Measurements from ENCODE around the gene GOLGA6A. TPM values are rescaled to one million over a fixed set of nuclear protein-coding genes. Genes with fewer than 3 reads are reported as not detected.
A peak's percentile ranks its signal among the peaks of the same experiment; 100 is the strongest.

GOLGA6A gene
- total RNA-seq, 2 donors from 2014 or later, result not detected

GRCh38 chr15:74037171-74038117, 44.9 kb downstream of the GOLGA6A start:
- no peak for TF ChIP-seq CTCF (IDR thresholded peaks at IDR 0.05)
- peaks cover 45% of the 10 kb centered on the region for H3K36me3 ChIP-seq
- no peak overlapping the region for H3K4me3 ChIP-seq
- H3K9me3 ChIP-seq, result no peaks in the 10 kb centered on the region
- no peak for DNase-seq (ENCODE audit: low spot score)
- H3K27me3 ChIP-seq, result no peaks in the 10 kb centered on the region
- H3K27ac ChIP-seq, result no peak overlapping the region
- peaks cover 0 to 54% of the 10 kb centered on the region in 2 donors for H3K4me1 ChIP-seq

GRCh38 chr15:74036271-74037170, 45.8 kb downstream of the GOLGA6A start:
- no peak overlapping the region for H3K27ac ChIP-seq
- peaks cover 0 to 55% of the 10 kb centered on the region in 2 donors for H3K4me1 ChIP-seq
- no peaks in the 10 kb centered on the region for H3K9me3 ChIP-seq
- H3K36me3 ChIP-seq, result peaks cover 52% of the 10 kb centered on the region
- no peak overlapping the region for H3K4me3 ChIP-seq
- DNase-seq (ENCODE audit: low spot score), result no peak
- no peaks in the 10 kb centered on the region for H3K27me3 ChIP-seq
- peak in 1 of 2 donors; percentile 63 for TF ChIP-seq CTCF (IDR thresholded peaks at IDR 0.05)

GRCh38 chr15:74035121-74036017, 47.0 kb downstream of the GOLGA6A start:
- peaks cover 0 to 45% of the 10 kb centered on the region in 2 donors for H3K4me1 ChIP-seq
- H3K27me3 ChIP-seq, result no peaks in the 10 kb centered on the region
- no peak overlapping the region for H3K27ac ChIP-seq
- peaks cover 54% of the 10 kb centered on the region for H3K36me3 ChIP-seq
- no peak for TF ChIP-seq CTCF (IDR thresholded peaks at IDR 0.05)
- H3K9me3 ChIP-seq, result no peaks in the 10 kb centered on the region
- no peak for DNase-seq (ENCODE audit: low spot score)
- no peak overlapping the region for H3K4me3 ChIP-seq

GRCh38 chr15:74034206-74034755, 48.1 kb downstream of the GOLGA6A start:
- no peak overlapping the region for H3K27ac ChIP-seq
- no peak for DNase-seq (ENCODE audit: low spot score)
- H3K4me3 ChIP-seq, result no peak overlapping the region
- H3K36me3 ChIP-seq, result peaks cover 63% of the 10 kb centered on the region
- H3K4me1 ChIP-seq, result peaks cover 0 to 34% of the 10 kb centered on the region in 2 donors
- no peaks in the 10 kb centered on the region for H3K9me3 ChIP-seq
- no peak for TF ChIP-seq CTCF (IDR thresholded peaks at IDR 0.05)
- H3K27me3 ChIP-seq, result no peaks in the 10 kb centered on the region
